Calu3 (cell line): Measurements from ENCODE around the gene MAP1LC3C. TPM values are rescaled to one million over a fixed set of nuclear protein-coding genes. Genes with fewer than 3 reads are reported as not detected.

Source experiments
- BruUV-seq: library from RNA; stranded (reverse); fragments of 400-500 nt; replicated peaks from 2 replicates; lab custom pipeline; 2021; lab: Mats Ljungman, UMichigan
- CTCF ChIA-PET: fragments of 300-600 bp; sonication (Branson Sonifier 250); formaldehyde crosslinking; loops from one replicate; lab custom pipeline; 2022; ENCODE audit warnings: antibody characterized with exemption; lab: Charles Lee
- DNase-seq: peaks from one replicate; pipeline ENCODE4 v3.0.0; 2022
- H3K27ac Mint-ChIP-seq: one replicate; pipeline ENCODE4 v1.8.0; 2022; ENCODE audit warnings: mixed read lengths; ENCODE audit not compliant: unreplicated experiment
- H3K27me3 Mint-ChIP-seq: one replicate; pipeline ENCODE4 v1.8.0; 2022; ENCODE audit warnings: mixed read lengths; ENCODE audit not compliant: unreplicated experiment
- H3K36me3 Mint-ChIP-seq: one replicate; pipeline ENCODE4 v1.8.0; 2022; ENCODE audit warnings: mild to moderate bottlenecking, moderate library complexity, mixed read lengths; ENCODE audit not compliant: insufficient read depth, unreplicated experiment
- H3K4me1 Mint-ChIP-seq: one replicate; pipeline ENCODE4 v1.8.0; 2022; ENCODE audit warnings: mild to moderate bottlenecking, low read depth, mixed read lengths; ENCODE audit not compliant: unreplicated experiment
- H3K4me3 Mint-ChIP-seq: one replicate; pipeline ENCODE4 v1.8.0; 2022; ENCODE audit warnings: mild to moderate bottlenecking, low read depth, moderate library complexity, mixed read lengths; ENCODE audit not compliant: unreplicated experiment
- H3K9me3 Mint-ChIP-seq: one replicate; pipeline ENCODE4 v1.8.0; 2022; ENCODE audit warnings: low read depth, mixed read lengths; ENCODE audit not compliant: unreplicated experiment
- intact Hi-C: fragments of 100-400 bp; cut with micrococcal nuclease; formaldehyde crosslinking; loops from one replicate; pipeline ENCODE4 v1.10.0; 2022; ENCODE audit not compliant: unreplicated experiment
- total RNA-seq: library from RNA; stranded (reverse); gene quantifications from 2 replicates; pipeline ENCODE4 v1.2.3, GENCODE V29; 2022
- TF ChIP-seq, protein P1 (sequence below): fragments of 200-600 bp; IDR thresholded peaks from one replicate; pipeline ENCODE4 v1.8.0; 2022; ENCODE audit warnings: antibody characterized with exemption; ENCODE audit not compliant: unreplicated experiment

Gene MAP1LC3C
- total RNA-seq, 1 experiment from 2014 or later, result not detected

DNA sequence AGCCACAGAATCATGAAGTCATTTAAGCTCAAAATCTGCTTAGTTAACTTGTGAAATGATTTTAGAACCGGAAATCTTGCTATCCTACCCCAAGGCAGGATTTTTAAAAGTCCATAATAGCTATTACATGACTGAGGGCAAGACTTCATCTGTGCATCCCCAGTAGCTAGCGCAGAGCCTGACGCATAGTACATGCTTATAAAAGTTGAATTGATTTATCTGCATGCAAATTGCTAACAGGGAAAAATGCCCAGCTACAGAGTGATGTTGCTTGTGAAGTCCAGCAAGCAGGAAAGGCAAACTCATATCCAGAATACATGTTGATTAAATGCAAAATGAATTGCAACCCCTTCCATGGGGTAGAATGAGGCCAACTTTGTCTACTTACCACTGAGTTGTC, 8.1 kb upstream of the MAP1LC3C start:
- TF ChIP-seq, protein P1, sequence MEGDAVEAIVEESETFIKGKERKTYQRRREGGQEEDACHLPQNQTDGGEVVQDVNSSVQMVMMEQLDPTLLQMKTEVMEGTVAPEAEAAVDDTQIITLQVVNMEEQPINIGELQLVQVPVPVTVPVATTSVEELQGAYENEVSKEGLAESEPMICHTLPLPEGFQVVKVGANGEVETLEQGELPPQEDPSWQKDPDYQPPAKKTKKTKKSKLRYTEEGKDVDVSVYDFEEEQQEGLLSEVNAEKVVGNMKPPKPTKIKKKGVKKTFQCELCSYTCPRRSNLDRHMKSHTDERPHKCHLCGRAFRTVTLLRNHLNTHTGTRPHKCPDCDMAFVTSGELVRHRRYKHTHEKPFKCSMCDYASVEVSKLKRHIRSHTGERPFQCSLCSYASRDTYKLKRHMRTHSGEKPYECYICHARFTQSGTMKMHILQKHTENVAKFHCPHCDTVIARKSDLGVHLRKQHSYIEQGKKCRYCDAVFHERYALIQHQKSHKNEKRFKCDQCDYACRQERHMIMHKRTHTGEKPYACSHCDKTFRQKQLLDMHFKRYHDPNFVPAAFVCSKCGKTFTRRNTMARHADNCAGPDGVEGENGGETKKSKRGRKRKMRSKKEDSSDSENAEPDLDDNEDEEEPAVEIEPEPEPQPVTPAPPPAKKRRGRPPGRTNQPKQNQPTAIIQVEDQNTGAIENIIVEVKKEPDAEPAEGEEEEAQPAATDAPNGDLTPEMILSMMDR, result no peak
- no TSS peak for BruUV-seq
- H3K27ac Mint-ChIP-seq, result no peak overlapping the region
- H3K27me3 Mint-ChIP-seq, result no peaks in the 10 kb centered on the region
- no peaks in the 10 kb centered on the region for H3K4me1 Mint-ChIP-seq
- H3K9me3 Mint-ChIP-seq, result no peaks in the 10 kb centered on the region
- CTCF ChIA-PET, result no interaction called here
- no peak for DNase-seq
- intact Hi-C loops, result no loop called here
- no peak overlapping the region for H3K4me3 Mint-ChIP-seq
- H3K36me3 Mint-ChIP-seq, result no peaks in the 10 kb centered on the region

DNA sequence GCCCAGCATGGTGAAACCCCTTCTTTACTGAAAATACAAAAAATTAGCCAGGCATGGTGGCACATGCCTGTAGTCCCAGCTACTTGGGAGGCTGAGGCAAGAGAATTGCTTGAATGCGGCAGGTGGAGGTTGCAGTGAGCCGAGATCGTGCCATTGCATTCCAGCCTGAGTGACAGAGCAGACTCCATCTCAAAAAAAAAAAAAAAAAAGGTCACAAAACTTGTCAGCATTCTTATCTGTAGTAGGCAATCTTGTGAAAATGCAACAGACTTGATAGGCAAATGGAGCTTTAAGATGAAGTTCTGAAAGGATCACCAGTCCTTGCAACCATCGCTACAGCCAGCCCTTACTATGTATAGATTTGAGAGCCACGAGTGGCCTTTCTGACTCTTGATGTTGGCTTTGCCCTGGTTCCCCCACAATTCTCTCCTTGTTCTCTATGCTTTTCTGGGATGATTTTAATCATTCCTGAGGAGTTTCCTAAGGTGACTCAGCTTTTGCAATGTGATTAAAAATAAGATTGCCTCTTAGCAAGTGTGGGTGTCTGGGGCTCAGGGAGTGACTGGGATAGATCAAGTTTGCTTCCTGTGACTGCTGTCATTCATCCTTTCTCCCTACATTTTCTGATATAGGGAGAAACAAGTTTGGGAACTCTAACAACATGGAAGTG, 7.1 kb upstream of the MAP1LC3C start:
- Mint-ChIP-seq H3K4me3 (no peak overlapping the region), H3K4me1 (no peaks in the 10 kb centered on the region), H3K27me3 (no peaks in the 10 kb centered on the region), H3K36me3 (no peaks in the 10 kb centered on the region), H3K27ac (no peak overlapping the region), H3K9me3 (no peaks in the 10 kb centered on the region)
- no peak for DNase-seq
- CTCF ChIA-PET, result interaction anchor here (0.7 kb wide), 2 partner anchors 19 to 77 kb away, joined by 4 to 6 read pairs; no protein-coding TSS in a partner anchor
- no TSS peak for BruUV-seq
- intact Hi-C loops, result no loop called here
- TF ChIP-seq, protein P1, result no peak

DNA sequence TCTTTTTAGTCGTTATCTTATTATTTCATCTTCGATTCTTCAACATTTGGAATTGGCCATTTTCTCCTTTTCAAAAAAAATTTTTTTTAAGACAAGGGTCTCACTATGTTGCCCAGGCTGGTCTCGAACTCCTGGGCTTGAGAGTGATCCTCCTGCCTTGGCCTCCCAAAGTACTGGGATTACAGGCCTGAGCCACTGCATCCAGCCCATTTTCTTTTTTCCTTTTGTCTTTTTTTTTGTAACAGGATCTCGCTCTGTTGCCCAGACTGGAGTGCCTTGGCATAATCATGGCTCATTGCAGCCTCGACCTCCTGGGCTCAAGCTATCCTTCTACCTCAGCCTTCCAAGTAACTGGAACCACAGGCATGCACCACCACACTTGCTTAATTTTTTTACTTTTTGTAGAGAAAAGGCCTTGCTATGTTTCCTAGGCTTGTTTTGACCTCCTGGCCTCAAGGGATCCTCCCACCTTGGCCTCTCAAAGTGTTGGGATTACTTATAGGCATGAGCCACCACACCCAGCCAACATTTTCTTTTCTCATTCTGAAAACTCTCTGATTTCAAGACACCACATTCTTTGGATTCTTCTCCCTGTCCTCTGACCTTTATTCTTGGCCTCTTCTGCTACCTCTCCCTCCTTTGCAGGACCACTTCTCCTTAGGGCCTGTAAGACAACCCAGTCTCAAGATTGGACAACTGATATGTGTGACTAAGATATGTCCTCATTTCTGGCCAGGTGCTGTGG, 6.0 kb upstream of the MAP1LC3C start:
- no peaks in the 10 kb centered on the region for H3K9me3 Mint-ChIP-seq
- CTCF ChIA-PET, result no interaction called here
- BruUV-seq, result no TSS peak
- DNase-seq, result no peak
- TF ChIP-seq, protein P1, result no peak
- no peak overlapping the region for H3K4me3 Mint-ChIP-seq
- intact Hi-C loops, result no loop called here
- no peaks in the 10 kb centered on the region for H3K4me1 Mint-ChIP-seq
- no peak overlapping the region for H3K27ac Mint-ChIP-seq
- no peaks in the 10 kb centered on the region for H3K27me3 Mint-ChIP-seq
- no peaks in the 10 kb centered on the region for H3K36me3 Mint-ChIP-seq

DNA sequence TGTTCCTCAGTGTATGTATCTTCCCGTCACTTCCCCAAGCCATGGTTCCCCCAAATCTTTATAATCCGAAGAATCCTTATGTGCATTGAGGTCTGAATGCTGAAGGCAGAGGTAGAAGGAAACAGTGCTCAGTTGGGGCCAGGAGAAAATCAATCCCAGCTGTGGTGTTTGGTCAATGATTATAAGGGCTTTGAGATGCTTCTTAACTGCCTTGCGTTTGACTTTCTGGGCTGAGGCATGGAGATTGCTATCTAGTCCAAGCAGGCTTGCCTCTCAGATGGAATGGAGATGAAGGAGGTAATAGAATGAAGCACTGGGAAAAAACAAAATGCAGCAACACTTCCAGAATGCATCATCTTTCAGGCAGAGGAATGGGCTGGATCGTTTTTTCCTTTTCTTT, 3.6 kb upstream of the MAP1LC3C start:
- Mint-ChIP-seq H3K4me3 (no peak overlapping the region), H3K36me3 (no peaks in the 10 kb centered on the region), H3K9me3 (no peaks in the 10 kb centered on the region), H3K27ac (no peak overlapping the region), H3K27me3 (no peaks in the 10 kb centered on the region), H3K4me1 (peaks cover 9% of the 10 kb centered on the region)
- CTCF ChIA-PET, result no interaction called here
- BruUV-seq, result no TSS peak
- intact Hi-C loops, result no loop called here
- TF ChIP-seq, protein P1, result no peak
- DNase-seq, result no peak
